Right kidney (tissue), 1 donor: ENCODE data around the gene TAGLN.
"Not testable (repeated sequence)": the region's sequence is repeated elsewhere in the genome, so short reads cannot be mapped to it uniquely, and the experiment has no call there.

Experiments
- DNase-seq: peaks from one replicate; pipeline ENCODE4 v3.0.0-alpha.2; 2016

Gene TAGLN

GRCh38 chr11:117193130-117194020 lies 5.8 kb upstream of the TAGLN start:
- DNase-seq = no peak

GRCh38 chr11:117194267-117194666 lies 4.9 kb upstream of the TAGLN start:
- DNase-seq = no peak

GRCh38 chr11:117195258-117195657 lies 3.9 kb upstream of the TAGLN start:
- no peak for DNase-seq

- DNase-seq = no peak
Observed at GRCh38 chr11:117195761-117196160, 3.4 kb upstream of the TAGLN start.

GRCh38 chr11:117197006-117197405 lies 2.2 kb upstream of the TAGLN start:
- no peak for DNase-seq

GRCh38 chr11:117197516-117198456 lies 1.4 kb upstream of the TAGLN start:
- DNase-seq = peak; percentile 47

- DNase-seq = no peak
Observed at GRCh38 chr11:117198613-117199012, 557 bp upstream of the TAGLN start.

- no peak for DNase-seq
Observed at GRCh38 chr11:117199916-117200812, 994 bp downstream of the TAGLN start.

- peak; percentile 24 for DNase-seq
Observed at GRCh38 chr11:117200813-117201657, 1.9 kb downstream of the TAGLN start.

GRCh38 chr11:117201658-117202305 lies 2.6 kb downstream of the TAGLN start:
- no peak for DNase-seq

- no peak for DNase-seq
Observed at GRCh38 chr11:117202386-117203068, 3.4 kb downstream of the TAGLN start.

GRCh38 chr11:117203069-117203407 lies 3.9 kb downstream of the TAGLN start:
- no peak for DNase-seq

GRCh38 chr11:117204283-117205080 lies 5.3 kb downstream of the TAGLN start:
- no peak for DNase-seq

- DNase-seq = no peak
Observed at GRCh38 chr11:117205211-117205818, 6.1 kb downstream of the TAGLN start.

GRCh38 chr11:117206111-117206510 lies 6.9 kb downstream of the TAGLN start:
- DNase-seq = not testable (repeated sequence)

GRCh38 chr11:117206859-117207258 lies 7.7 kb downstream of the TAGLN start:
- not testable (repeated sequence) for DNase-seq

- DNase-seq = not testable (repeated sequence)
Observed at GRCh38 chr11:117207481-117207880, 8.3 kb downstream of the TAGLN start.

GRCh38 chr11:117208710-117209109 lies 9.5 kb downstream of the TAGLN start:
- not testable (repeated sequence) for DNase-seq
